HuH-7.5 (cell line): ENCODE data around the gene DEFB113.
"Not testable (repeated sequence)": the region's sequence is repeated elsewhere in the genome, so short reads cannot be mapped to it uniquely, and the experiment has no call there.

Source experiments
- DNase-seq: peaks from one replicate; pipeline ENCODE4 v3.0.0; 2011; ENCODE audit warnings: low spot score

Gene DEFB113

GRCh38 chr6:49969605-49970004, at the start of gene DEFB113:
Gene DEFB113, minus strand, starts transcription at chr6:49969625. Its CDS starts 0 bp downstream, at chr6:49969625.
- no peak for DNase-seq

DNA sequence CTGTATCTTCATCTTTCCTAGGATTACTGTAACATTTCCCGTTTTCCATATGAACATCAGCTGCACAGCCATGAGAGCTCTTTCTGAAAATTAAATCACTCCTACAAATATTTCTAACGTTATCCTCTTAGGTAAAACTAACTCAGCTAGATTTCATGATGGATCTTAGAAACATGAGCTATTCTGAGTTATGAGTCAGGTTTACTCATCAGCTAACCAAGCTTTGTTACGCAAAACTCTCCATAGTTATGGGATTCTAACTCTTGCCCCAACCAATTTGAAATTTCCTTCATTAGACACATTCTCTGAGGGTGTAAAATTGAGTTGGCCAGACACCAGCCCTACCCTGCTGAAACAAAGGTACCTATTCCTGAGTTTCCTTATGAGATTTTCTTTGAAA, 38.4 kb upstream of the DEFB113 start:
- DNase-seq, result no peak

GRCh38 chr6:50003139-50003538, 33.7 kb upstream of the DEFB113 start:
- no peak for DNase-seq

DNA sequence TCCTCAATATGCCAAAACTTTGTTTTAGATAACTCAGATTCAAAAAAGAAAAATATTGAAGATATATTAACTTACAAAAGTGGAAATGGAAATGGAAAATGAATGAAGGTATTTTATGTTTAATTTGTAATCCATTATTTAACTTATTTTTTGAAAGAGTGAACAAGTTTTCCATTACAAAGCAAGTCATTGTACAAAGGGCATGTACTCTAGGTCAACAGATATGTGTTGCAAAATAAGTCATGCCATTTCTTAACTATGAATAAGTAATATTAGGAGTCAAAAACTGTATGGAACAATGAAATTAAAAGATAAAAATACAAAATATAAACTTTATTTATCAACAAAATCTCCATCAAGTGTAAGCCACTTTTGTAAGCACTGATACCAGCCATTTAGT, 25.9 kb upstream of the DEFB113 start:
- DNase-seq, result no peak

GRCh38 chr6:49988900-49989299, 19.5 kb upstream of the DEFB113 start:
- no peak for DNase-seq

DNA sequence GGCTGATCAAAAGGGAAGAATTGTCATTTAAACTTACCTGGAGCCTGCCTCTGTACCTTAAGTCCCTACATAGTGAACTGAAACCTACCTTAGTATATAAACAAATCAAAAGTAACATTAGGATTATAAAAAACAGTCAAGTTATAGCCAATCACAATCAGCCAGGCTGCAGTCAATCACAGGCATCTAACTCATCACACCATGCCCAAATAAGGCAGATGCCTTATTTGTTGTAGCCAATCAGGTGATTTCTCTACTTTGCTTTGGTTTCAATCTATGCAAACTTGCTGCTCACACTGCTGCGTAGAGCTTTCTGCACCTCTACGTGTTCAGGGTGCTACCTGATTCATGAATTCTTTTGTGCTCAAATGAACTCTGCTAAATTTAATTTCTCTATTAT, 18.3 kb upstream of the DEFB113 start:
- no peak for DNase-seq

- no peak for DNase-seq
Observed at GRCh38 chr6:49986551-49986950, 17.1 kb upstream of the DEFB113 start.

- DNase-seq, result no peak
Observed at GRCh38 chr6:49982046-49982445, 12.6 kb upstream of the DEFB113 start.

DNA sequence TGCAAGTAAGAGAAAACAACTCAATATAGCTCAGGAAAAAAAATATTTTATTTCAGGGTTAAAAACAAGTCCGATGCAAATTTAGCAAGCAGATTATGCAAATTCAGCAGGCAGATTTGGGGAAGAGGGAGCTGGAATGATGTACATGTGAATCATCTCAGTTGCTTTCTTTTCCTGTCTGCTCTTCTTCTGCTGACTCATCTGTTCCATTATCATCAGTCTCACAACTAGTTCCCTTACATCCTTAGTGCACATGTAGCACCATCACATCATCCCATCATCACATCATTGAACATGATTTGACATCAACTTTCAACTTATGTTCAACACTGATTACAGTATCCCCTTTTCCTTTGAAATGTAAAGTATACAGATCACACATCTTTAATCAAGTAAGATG, 11.5 kb upstream of the DEFB113 start:
- DNase-seq, result no peak

- DNase-seq, result no peak
Observed at GRCh38 chr6:49979584-49979983, 10.2 kb upstream of the DEFB113 start.

DNA sequence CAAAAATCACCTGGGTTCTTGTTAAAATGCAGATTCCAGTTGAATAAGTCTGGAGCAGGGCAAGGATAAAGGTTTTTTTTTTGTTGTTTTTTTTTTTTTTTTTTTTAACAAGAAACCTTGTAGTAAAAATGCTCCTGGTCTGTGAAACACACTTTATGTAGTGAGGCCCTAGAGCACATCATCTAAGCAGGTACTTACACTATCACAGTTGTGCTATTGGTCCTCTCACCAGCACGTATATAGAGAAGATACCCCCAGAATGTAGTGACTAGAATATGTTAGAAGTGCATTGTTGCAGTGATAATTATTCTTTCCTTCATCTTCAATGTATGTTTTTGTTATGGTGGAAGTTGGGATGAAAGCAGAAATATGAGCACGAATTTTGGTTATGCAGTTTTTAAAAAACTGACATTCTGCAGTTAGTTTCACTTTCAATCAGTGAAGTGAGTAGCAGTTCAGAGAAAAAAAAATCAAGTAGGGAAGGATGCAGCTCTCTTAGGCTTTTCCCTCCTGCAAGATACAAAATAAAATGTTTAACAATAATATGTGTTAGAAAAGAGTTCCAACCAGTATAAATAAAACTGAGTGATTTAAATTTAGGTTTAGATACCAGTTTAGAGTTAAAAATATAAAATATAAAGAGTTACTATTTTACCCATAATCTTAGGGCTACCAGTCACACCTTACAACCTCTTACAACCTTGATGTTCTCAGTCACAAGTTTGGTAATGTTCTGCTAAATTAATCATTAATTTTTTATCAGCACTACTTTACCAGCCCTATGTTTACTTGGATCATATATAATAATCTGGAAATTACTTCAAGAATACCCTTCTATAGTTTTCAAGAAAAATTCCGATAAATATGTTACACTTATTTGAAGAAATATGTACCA, 9.2 kb upstream of the DEFB113 start:
- no peak for DNase-seq

DNA sequence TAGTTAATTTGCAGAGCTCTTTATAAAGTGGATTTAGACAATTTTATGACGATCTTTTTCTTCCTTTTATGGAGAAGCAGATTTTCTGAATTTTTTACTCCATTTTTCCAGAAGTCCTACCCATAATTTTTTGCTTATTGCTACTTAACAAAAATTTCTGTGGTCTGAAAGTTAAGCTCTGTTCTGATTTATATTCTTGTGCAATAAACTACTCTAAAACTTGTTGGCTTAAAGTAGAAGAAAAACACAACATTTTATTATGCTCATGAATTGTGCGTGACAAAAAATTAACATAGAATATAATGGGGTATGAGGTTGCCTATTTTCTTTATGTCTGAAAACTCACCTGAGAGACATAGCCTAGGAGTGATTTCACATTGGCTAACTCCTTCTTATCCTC, 2.6 kb downstream of the DEFB113 start:
- DNase-seq, result no peak

DNA sequence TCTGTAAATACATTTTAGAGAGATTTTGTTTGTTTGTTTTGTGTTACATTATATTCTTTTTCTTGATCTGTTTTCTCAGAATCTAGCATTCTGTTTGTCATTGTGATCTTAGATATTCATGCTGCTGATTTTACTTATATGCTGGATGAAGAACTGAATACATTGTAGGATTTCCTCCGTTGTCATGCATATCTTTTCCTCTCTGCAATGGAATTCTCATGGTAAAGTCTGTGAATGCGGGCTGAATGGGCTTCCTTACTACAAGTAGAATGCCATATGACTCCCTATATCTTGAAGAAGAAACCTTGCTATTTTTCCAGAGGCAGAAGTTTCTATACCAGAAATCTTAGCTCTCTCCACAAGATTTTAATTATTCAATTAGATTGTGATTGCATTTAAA, 3.1 kb downstream of the DEFB113 start:
- no peak for DNase-seq

DNA sequence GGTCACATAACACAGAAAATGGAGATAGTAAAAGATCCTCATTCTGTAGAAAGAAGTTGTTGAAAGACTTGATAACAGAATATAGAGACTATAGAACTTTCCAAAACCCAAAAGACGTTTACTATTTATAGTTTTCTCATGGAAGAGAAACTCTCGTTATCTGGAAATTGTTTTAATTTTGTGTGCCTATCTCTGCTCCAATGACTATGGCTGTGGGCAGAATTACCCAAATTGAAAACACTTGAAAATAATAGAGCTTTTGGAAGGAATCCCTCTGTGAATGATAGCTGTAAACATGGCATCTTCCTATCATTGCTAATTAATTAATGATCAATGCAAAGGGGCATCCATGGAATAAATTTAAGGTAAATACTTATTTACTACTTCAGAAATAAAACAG, 5.4 kb downstream of the DEFB113 start, which contains the start of gene DEFB114:
Gene DEFB114 (minus strand): TSS at position 101 of the 400 bp plus-strand sequence. CDS start 59 bp downstream, at position 42.
- DNase-seq, result no peak

DNA sequence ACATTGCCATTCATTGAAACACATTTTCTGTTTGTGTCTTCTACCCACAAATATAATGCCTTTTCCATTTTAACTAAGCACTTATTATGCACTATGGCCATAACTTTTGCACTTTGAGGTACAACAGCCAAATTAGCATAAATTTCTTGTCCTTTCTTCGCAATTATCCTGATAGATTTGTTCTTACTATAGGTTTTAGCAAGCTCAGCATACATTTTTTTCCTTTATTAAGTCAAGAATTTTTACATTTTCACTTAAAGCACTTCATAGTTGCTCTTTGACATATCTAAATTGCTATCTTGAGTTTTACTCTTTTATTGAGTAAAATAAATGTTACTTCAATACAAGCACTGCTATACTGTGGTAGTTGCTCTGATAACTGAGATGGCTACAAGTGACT, 11.2 kb downstream of the DEFB113 start:
- DNase-seq, result no peak

DNA sequence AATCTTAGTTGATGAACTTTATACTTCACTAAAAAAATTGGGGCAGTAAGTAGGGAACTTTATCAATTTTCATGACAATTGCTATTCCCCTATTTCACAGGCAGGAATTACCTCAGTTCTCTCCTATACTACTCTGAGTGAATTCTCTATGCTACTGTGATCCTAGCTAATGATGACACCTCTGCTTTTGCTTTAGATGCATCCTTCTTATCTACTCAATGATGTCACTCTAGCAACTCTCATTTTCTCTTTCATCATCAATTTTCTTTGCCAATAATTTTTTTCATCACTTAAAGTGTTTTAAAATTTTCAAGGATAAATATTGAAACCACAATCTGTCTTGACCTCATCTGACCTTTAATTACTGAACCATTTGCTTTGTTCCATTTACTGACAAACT, 13.6 kb downstream of the DEFB113 start:
- DNase-seq, result no peak

- no peak for DNase-seq
Observed at GRCh38 chr6:49951926-49952325, 17.5 kb downstream of the DEFB113 start.

DNA sequence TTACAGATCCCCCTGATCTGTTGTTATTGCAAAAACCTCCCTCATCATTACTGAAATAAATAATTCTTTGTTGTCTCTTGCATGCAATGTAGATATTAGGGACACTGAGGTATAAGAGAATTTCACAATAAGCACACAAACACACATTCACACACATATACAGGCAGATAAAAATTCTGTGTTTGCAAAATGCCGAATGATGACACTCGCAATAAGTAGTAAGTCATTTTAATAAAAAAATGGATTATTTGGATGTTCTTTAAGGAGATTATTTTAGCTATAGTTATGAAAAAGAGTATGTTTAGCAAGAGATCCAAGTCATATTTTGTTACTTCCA, 19.0 kb downstream of the DEFB113 start:
- DNase-seq, result no peak

- no peak for DNase-seq
Observed at GRCh38 chr6:49949062-49949461, 20.4 kb downstream of the DEFB113 start.

GRCh38 chr6:49946835-49947234, 22.6 kb downstream of the DEFB113 start:
- no peak for DNase-seq

DNA sequence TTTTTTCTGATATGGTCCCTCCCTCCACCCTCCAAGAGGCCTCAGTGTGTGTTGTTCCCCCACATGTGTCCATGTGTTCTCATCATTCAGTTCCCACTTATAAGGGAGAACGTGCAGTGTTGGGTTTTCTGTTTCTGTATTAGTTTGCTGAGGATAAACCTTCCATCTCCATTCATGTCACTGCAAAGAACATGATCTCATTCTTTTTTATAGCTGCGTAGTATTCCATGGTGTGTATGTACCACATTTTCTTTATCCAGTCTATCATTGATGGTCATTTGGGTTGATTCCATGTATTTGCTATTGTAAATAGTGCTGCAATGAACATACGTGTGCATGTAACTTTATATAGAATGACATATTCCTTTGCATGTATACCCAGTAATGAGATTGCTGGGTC, 25.4 kb downstream of the DEFB113 start:
- DNase-seq, result not testable (repeated sequence)

DNA sequence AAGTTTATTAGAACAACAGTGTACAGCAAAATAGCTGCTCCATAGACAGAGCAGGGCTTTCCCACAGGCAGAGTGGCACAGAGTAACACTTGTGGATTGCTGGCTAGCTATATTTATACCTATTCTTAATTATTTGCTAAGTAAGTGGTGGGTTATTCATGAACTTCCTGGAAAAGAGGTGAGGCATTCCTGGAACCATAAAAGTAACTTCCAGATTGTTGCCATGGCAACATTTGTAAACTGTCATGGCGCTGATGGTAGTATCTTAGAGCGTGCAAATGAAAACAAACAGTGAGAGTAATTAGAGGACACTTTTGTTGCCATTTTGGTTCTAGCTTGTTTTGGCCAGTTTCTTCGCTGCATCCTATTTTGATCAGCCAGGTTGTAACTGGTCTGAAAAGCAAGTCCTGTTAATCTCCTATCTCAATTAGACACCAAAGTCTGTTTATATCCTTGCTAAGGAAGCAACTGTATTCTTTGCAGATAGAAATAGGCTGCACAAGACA, 29.4 kb downstream of the DEFB113 start:
- no peak for DNase-seq

DNA sequence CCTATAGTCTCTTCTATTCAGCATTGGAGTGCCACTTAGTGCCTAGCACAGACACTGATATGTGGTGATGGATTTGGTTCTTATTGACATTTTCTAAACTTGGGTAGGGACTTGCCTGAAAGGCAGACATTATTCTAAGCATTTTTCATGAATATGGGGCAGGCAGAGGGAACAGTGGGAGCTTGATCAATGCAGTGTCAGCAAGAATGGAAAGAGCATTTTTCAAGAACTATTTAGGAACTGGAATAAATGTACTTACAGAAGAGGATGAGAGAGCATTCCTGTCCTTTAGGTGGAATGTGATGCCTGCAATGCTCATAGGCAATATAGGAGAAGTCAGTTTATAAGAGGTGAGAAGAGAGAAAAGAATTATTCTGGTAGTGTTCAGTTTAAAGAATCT, 31.6 kb downstream of the DEFB113 start:
- no peak for DNase-seq

GRCh38 chr6:49937017-49937416, 32.4 kb downstream of the DEFB113 start:
- DNase-seq, result no peak
